Adipose tissue (tissue), 3 donors: ENCODE measurements around the gene PCDHA11. TPM values are rescaled to one million over a fixed set of nuclear protein-coding genes. Genes with fewer than 3 reads are reported as not detected.
"Not testable (repeated sequence)": the region's sequence is repeated elsewhere in the genome, so short reads cannot be mapped to it uniquely, and the experiment has no call there.

Experiments
- H3K27ac ChIP-seq: one replicate; pipeline ENCODE4 v1.5.1; 2013; ENCODE audit warnings: low read depth, low read length
- WGBS, 3 donors: extraction: QIAGEN DNeasy Blood & Tissue Kit; methylation state at CpG; one replicate each; pipeline ENCODE4 v1.1.7; 2013; 5-methylcytosine and 5-hydroxymethylcytosine counted together
- polyA plus RNA-seq, 3 donors: library from polyadenylated mRNA; stranded (reverse); fragments of 200-250 nt; gene quantifications; one replicate each; pipeline ENCODE4 v1.2.3, GENCODE V29; 2013
- donor health status: healthy with polysubstance abuse.
- donor health status: Bipolar disorder and iron deficiency.
- donor health status: healthy.

PCDHA11 gene
- polyA plus RNA-seq = under 1 TPM in 2 of 3 donors, not detected in 1; 0.03 to 0.15 TPM

GRCh38 chr5:140868721-140869554 is at the start of gene PCDHA11:
PCDHA11 (plus strand) TSS chr5:140868957; CDS start chr5:140869104, 147 bp downstream.
- 13 to 15% (median 13%) methylated on average over 41 of the region's 41 CpGs for WGBS, 3 donors
- H3K27ac ChIP-seq = no peak within 1 kb of the TSS

DNA sequence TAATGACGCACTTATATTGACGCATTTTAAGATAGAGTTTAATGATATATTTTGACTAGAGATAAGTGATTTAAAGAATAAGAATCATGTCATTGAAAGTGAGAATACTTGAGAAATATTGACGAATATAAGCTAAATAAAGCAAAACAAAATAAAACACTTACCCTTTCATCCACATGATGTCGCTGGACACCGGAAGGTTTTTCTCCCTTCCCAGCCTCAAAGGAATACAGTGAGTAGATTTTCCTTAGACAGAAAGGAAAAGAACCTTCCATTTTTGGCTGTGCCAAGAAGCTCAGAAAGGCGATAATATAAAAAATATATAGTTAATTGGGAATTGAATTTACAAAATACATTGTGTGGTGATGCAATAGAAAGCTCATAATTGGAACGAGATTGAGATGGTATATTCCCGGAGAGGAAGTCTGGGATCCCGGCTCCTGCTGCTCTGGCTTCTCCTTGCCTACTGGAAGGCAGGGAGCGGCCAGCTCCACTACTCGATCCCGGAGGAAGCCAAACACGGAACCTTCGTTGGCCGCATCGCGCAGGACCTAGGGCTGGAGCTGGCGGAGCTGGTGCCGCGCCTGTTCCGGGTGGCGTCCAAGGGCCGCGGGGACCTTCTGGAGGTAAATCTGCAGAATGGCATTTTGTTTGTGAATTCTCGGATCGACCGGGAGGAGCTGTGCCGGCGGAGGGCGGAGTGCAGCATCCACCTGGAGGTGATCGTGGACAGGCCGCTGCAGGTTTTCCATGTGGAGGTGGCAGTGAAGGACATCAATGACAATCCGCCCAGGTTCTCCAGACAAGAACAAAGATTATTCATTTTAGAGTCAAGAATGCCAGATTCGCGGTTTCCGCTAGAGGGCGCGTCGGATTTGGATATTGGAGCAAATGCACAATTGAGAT is 47.1 kb upstream of the PCDHA11 start, which contains the start of gene PCDHA5:
Gene PCDHA5, plus strand, starts transcription at position 239 of the 906 bp plus-strand sequence.
- no peak within 1 kb of the TSS for H3K27ac ChIP-seq
- 24 to 26% (median 26%) methylated on average over 39 of the region's 39 CpGs for WGBS, 3 donors

- WGBS, 3 donors = 23 to 29% (median 26%) methylated on average over 6 of the region's 6 CpGs
- no peak overlapping the region for H3K27ac ChIP-seq
These were observed 46.5 kb upstream of the PCDHA11 start for GRCh38 chr5:140822281-140822629.

GRCh38 chr5:140822969-140823368 is 45.8 kb upstream of the PCDHA11 start:
- not testable (repeated sequence) for H3K27ac ChIP-seq
- 48 to 53% (median 48%) methylated on average over 40 to 48 of the region's 48 CpGs for WGBS, 3 donors

GRCh38 chr5:140823475-140823874 is 45.3 kb upstream of the PCDHA11 start:
- no peak overlapping the region for H3K27ac ChIP-seq
- WGBS, 3 donors = 49 to 54% (median 53%) methylated on average over 38 of the region's 38 CpGs

- WGBS, 3 donors = 14 to 16% (median 16%) methylated on average over 27 of the region's 27 CpGs
These were observed 40.9 kb upstream of the PCDHA11 start, which contains the start of gene PCDHA6 for GRCh38 chr5:140827704-140828361. PCDHA6 (plus strand) TSS chr5:140827960; CDS start chr5:140828092, 132 bp downstream.

GRCh38 chr5:140828362-140828737 is 40.4 kb upstream of the PCDHA11 start:
- no peak overlapping the region for H3K27ac ChIP-seq
- WGBS, 3 donors = 15 to 20% (median 15%) methylated on average over 18 of the region's 18 CpGs

More at GRCh38 chr5:140827704-140828361, 40.9 kb upstream of the PCDHA11 start, which contains the start of gene PCDHA6:
- no peak within 1 kb of the TSS for H3K27ac ChIP-seq

GRCh38 chr5:140829511-140830501 is 39.0 kb upstream of the PCDHA11 start:
- not testable (repeated sequence) for H3K27ac ChIP-seq
- 37 to 44% (median 40%) methylated on average over 104 to 106 of the region's 106 CpGs for WGBS, 3 donors

GRCh38 chr5:140833993-140834392 is 34.8 kb upstream of the PCDHA11 start, which contains the start of gene PCDHA7:
PCDHA7 (plus strand) TSS chr5:140834269; CDS start chr5:140834384, 115 bp downstream.
- 8 to 11% (median 9%) methylated on average over 8 of the region's 8 CpGs for WGBS, 3 donors
- no peak within 1 kb of the TSS for H3K27ac ChIP-seq

DNA sequence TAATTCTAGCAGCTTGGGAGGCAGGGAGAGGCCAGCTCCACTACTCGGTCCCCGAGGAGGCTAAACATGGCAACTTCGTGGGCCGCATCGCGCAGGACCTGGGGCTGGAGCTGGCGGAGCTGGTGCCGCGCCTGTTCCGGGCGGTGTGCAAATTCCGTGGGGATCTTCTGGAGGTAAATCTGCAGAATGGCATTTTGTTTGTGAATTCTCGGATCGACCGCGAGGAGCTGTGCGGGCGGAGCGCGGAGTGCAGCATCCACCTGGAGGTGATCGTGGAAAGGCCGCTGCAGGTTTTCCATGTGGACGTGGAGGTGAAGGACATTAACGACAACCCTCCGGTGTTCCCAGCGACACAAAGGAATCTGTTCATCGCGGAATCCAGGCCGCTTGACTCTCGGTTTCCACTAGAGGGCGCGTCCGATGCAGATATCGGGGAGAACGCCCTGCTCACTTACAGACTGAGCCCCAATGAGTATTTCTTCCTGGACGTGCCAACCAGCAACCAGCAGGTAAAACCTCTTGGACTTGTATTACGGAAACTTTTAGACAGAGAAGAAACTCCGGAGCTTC is 34.2 kb upstream of the PCDHA11 start:
- not testable (repeated sequence) for H3K27ac ChIP-seq
- WGBS, 3 donors = 18 to 20% (median 18%) methylated on average over 23 to 26 of the region's 38 CpGs

DNA sequence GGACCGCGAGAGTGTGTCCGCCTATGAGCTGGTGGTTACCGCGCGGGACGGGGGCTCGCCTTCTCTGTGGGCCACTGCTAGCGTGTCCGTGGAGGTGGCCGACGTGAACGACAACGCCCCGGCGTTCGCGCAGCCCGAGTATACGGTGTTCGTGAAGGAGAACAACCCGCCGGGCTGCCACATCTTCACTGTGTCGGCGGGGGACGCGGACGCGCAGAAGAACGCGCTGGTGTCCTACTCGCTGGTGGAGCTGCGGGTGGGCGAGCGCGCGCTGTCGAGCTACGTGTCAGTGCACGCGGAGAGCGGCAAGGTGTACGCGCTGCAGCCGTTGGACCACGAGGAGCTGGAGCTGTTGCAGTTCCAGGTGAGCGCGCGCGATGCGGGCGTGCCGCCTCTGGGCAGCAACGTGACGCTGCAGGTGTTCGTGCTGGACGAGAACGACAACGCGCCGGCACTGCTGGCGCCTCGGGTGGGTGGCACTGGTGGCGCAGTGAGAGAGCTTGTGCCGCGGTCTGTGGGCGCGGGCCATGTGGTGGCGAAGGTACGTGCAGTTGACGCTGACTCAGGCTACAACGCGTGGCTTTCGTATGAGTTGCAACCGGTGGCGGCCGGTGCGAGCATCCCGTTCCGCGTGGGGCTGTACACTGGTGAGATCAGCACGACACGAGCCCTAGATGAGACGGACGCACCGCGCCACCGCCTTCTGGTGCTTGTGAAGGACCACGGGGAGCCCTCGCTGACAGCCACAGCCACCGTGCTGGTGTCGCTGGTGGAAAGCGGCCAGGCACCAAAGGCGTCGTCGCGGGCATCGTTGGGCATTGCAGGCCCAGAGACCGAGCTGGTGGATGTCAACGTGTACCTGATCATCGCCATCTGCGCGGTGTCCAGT is 32.9 kb upstream of the PCDHA11 start:
- H3K27ac ChIP-seq = no peak overlapping the region
- 35 to 41% (median 41%) methylated on average over 94 to 103 of the region's 103 CpGs for WGBS, 3 donors

DNA sequence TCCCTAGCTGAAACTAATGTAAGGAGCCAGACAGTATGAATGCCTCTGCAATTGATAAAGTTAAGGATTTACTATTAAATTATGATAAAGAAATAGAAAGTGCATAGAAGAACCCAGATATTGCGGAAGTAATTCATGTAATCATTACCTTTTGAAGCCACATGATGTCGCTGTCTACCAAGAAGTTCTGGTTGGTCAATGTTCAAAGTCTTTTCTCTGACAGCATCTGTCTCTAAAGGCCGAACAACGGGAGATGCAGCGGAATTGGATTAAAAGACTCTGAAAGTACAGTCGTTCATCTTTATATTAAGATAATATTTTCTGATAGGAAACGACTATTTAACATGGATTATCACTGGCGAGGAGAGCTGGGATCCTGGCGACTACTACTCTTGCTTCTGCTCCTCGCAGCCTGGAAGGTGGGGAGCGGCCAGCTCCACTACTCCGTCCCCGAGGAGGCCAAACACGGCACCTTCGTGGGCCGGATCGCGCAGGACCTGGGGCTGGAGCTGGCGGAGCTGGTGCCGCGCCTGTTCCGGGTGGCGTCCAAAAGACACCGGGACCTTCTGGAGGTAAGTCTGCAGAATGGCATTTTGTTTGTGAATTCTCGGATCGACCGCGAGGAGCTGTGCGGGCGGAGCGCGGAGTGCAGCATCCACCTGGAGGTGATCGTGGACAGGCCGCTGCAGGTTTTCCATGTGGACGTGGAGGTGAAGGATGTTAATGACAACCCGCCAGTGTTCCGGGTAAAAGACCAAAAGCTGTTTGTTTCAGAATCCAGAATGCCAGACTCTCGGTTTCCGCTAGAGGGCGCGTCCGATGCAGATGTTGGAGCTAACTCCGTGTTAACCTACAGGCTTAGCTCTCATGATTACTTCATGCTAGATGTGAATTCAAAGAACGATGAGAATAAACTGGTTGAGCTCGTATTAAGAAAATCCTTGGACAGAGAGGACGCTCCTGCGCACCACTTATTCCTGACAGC is 27.5 kb upstream of the PCDHA11 start, which contains the start of gene PCDHA8:
Gene PCDHA8, plus strand, starts transcription at position 210 of the 985 bp plus-strand sequence. Its CDS starts 135 bp downstream, at position 345.
- WGBS, 3 donors = 15 to 22% (median 21%) methylated on average over 42 to 47 of the region's 47 CpGs
- no peak within 1 kb of the TSS for H3K27ac ChIP-seq

DNA sequence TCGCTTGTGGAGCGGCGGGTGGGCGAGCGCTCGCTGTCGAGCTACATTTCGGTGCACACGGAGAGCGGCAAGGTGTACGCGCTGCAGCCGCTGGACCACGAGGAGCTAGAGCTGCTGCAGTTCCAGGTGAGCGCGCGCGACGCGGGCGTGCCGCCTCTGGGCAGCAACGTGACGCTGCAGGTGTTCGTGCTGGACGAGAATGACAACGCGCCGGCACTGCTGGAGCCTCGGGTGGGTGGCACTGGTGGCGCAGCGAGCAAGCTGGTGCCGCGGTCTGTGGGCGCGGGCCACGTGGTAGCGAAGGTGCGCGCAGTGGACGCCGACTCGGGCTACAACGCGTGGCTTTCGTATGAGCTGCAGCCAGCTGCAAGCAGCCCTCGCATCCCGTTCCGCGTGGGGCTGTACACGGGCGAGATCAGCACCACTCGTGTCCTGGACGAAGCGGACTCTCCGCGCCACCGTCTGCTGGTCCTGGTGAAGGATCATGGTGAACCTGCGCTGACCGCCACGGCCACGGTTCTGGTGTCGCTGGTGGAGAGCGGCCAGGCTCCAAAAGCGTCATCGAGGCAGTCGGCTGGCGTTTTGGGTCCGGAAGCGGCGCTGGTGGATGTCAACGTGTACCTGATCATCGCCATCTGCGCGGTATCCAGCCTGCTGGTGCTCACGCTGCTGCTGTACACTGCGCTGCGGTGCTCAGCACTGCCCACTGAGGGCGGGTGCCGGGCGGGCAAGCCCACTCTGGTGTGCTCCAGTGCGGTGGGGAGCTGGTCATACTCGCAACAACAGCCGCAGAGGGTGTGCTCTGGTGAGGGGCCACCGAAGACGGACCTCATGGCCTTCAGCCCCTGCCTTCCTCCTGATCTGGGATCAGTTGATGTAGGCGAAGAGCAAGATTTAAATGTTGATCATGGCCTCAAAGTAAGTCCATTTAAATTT is 25.7 kb upstream of the PCDHA11 start:
- 42 to 43% methylated on average over 50 to 87 of the region's 87 CpGs; no CpG with 5 or more reads in 1 of the 3 donors for whole genome bisulfite sequencing, 3 donors
- H3K27ac ChIP-seq = no peak overlapping the region
